IMR-90 (cell line): Measurements from ENCODE around the gene RARRES2. TPM values are rescaled to one million over a fixed set of nuclear protein-coding genes. Genes with fewer than 3 reads are reported as not detected.

Experiments
- ATAC-seq: fragments of 200-7000 bp; cut with Tn5 transposase; 2 replicates; pipeline ENCODE4 v1.9.1; 2020; ENCODE audit warnings: low read depth, mild to moderate bottlenecking, moderate library complexity
- BruUV-seq: library from RNA; stranded (reverse); fragments of 400-500 nt; replicated peaks from 2 replicates; lab custom pipeline; 2021; lab: Mats Ljungman, UMichigan
- CTCF ChIA-PET: fragments of 300-600 bp; formaldehyde crosslinking; extraction: SDS; loops from one replicate; lab custom pipeline; 2021; ENCODE audit warnings: antibody characterized with exemption; lab: Yijun Ruan, JAX
- POLR2A ChIA-PET: fragments of 300-600 bp; sonication (Branson Sonifier 250); formaldehyde crosslinking; loops from one replicate; lab custom pipeline; 2022; ENCODE audit warnings: antibody characterized with exemption; ENCODE audit not compliant: unreplicated experiment; lab: Charles Lee
- DNase-seq: peaks from one replicate; pipeline ENCODE4 v3.0.0; 2013
- H2AFZ ChIP-seq: replicated peaks from 2 replicates; pipeline ENCODE3; 2013; ENCODE audit warnings: low read length, mild to moderate bottlenecking; ENCODE audit not compliant: poor library complexity
- H2AK5ac ChIP-seq: 2 replicates; pipeline ENCODE4 v1.6.1; 2013; ENCODE audit warnings: low read depth, low read length, inconsistent platforms
- H2AK9ac ChIP-seq: replicated peaks from 2 replicates; pipeline ENCODE3; 2013; ENCODE audit warnings: mild to moderate bottlenecking, low read depth, low read length, moderate library complexity; ENCODE audit not compliant: poor library complexity
- H2BK120ac ChIP-seq: 2 replicates; pipeline ENCODE4 v1.6.1; 2013; ENCODE audit warnings: low read depth, low read length, inconsistent platforms
- H2BK15ac ChIP-seq: 3 replicates; pipeline ENCODE4 v1.6.1; 2013; ENCODE audit warnings: low read depth, low read length, inconsistent platforms
- H2BK20ac ChIP-seq: 2 replicates; pipeline ENCODE4 v1.6.1; 2013; ENCODE audit warnings: low read depth, mild to moderate bottlenecking, inconsistent platforms, low read length, moderate library complexity
- H2BK5ac ChIP-seq: 2 replicates; pipeline ENCODE4 v1.6.1; 2013; ENCODE audit warnings: mild to moderate bottlenecking, low read depth, low read length, inconsistent platforms; ENCODE audit not compliant: poor library complexity, severe bottlenecking
- H3K14ac ChIP-seq: replicated peaks from 2 replicates; pipeline ENCODE4 v1.6.1; 2013; ENCODE audit warnings: low read depth, low read length, inconsistent platforms
- H3K18ac ChIP-seq: 2 replicates; pipeline ENCODE4 v1.6.1; 2013; ENCODE audit warnings: low read depth, low read length, control low read depth
- H3K23ac ChIP-seq: 2 replicates; pipeline ENCODE4 v1.6.1; 2013; ENCODE audit warnings: low read depth, low read length, inconsistent platforms
- H3K27ac ChIP-seq: 2 replicates; pipeline ENCODE4 v1.5.1; 2013; ENCODE audit warnings: mild to moderate bottlenecking, control low read depth, low read length; ENCODE audit not compliant: insufficient read depth
- H3K27me3 ChIP-seq: 2 replicates; pipeline ENCODE4 v1.6.1; 2013; ENCODE audit warnings: low read length; ENCODE audit not compliant: control insufficient read depth, insufficient read depth
- H3K36me3 ChIP-seq: 2 replicates; pipeline ENCODE4 v1.6.1; 2013; ENCODE audit warnings: low read length, mixed read lengths; ENCODE audit not compliant: control insufficient read depth, insufficient read depth
- H3K4ac ChIP-seq: 2 replicates; pipeline ENCODE4 v1.6.1; 2013; ENCODE audit warnings: low read depth, low read length, inconsistent platforms
- H3K4me1 ChIP-seq: 2 replicates; pipeline ENCODE4 v1.6.1; 2013; ENCODE audit warnings: low read length, mixed read lengths; ENCODE audit not compliant: control insufficient read depth, insufficient read depth
- H3K4me2 ChIP-seq: 2 replicates; pipeline ENCODE4 v1.6.1; 2013; ENCODE audit warnings: low read depth, mild to moderate bottlenecking, control low read depth, low read length, moderate library complexity
- H3K4me3 ChIP-seq: 2 replicates; pipeline ENCODE4 v1.5.1; 2013; ENCODE audit warnings: low read depth, mild to moderate bottlenecking, control low read depth, low read length, moderate library complexity; ENCODE audit not compliant: insufficient read depth
- H3K56ac ChIP-seq: 2 replicates; pipeline ENCODE4 v1.6.1; 2013; ENCODE audit warnings: low read length, inconsistent platforms; ENCODE audit not compliant: insufficient read depth; ENCODE audit errors: extremely low read depth
- H3K79me1 ChIP-seq, 2 experiments: 2 replicates each; pipeline ENCODE4 v1.6.1; 2013; ENCODE audit warnings: low read length in 2 of 2, inconsistent platforms in 1 of 2, low read depth in 1 of 2
- H3K9ac ChIP-seq: 2 replicates; pipeline ENCODE4 v1.6.1; 2013; ENCODE audit warnings: low read depth, low read length, control low read depth
- H3K9me1 ChIP-seq: 2 replicates; pipeline ENCODE4 v1.6.1; 2013; ENCODE audit warnings: low read length, inconsistent platforms; ENCODE audit not compliant: insufficient read depth
- H3K9me3 ChIP-seq: 2 replicates; pipeline ENCODE4 v1.6.1; 2013; ENCODE audit warnings: low read length; ENCODE audit not compliant: control insufficient read depth, insufficient read depth
- H4K20me1 ChIP-seq: 2 replicates; pipeline ENCODE4 v1.6.1; 2013; ENCODE audit warnings: low read length, inconsistent platforms; ENCODE audit not compliant: insufficient read depth
- H4K5ac ChIP-seq: 2 replicates; pipeline ENCODE4 v1.6.1; 2013; ENCODE audit warnings: mild to moderate bottlenecking, low read depth, low read length, control low read depth
- H4K8ac ChIP-seq, 2 experiments: 2 replicates each; pipeline ENCODE4 v1.6.1; 2013; ENCODE audit warnings: low read depth in 2 of 2, low read length in 2 of 2, control low read depth in 1 of 2, inconsistent platforms in 1 of 2
- H4K91ac ChIP-seq: 2 replicates; pipeline ENCODE4 v1.6.1; 2013; ENCODE audit warnings: low read depth, low read length, inconsistent platforms; ENCODE audit not compliant: insufficient read depth
- BHLHE40 ChIP-seq: fragments of 150-350 bp; IDR thresholded peaks from 2 replicates; pipeline ENCODE4 v1.6.1; 2016; ENCODE audit warnings: mild to moderate bottlenecking, low read depth, low read length
- CEBPB ChIP-seq: IDR thresholded peaks from 2 replicates; pipeline ENCODE4 v1.6.1; 2012; ENCODE audit warnings: low read depth, low read length, improper control_type of control experiment
- CHD1 ChIP-seq: IDR thresholded peaks from 2 replicates; pipeline ENCODE4 v1.6.1; 2012; ENCODE audit warnings: low read depth, low read length, improper control_type of control experiment
- FOS ChIP-seq: fragments of 150-350 bp; IDR thresholded peaks from 2 replicates; pipeline ENCODE4 v1.6.1; 2016; ENCODE audit warnings: low read depth, low read length
- MAFK ChIP-seq: IDR thresholded peaks from 2 replicates; pipeline ENCODE4 v1.6.1; 2012; ENCODE audit warnings: low read depth, low read length, improper control_type of control experiment
- MAZ ChIP-seq: IDR thresholded peaks from 2 replicates; pipeline ENCODE4 v1.6.1; 2012; ENCODE audit warnings: low read depth, mild to moderate bottlenecking, low read length, improper control_type of control experiment, moderate library complexity, borderline replicate concordance
- MXI1 ChIP-seq: IDR thresholded peaks from 2 replicates; pipeline ENCODE4 v1.6.1; 2012; ENCODE audit warnings: low read depth, mild to moderate bottlenecking, low read length, moderate library complexity, borderline replicate concordance
- NFE2L2 ChIP-seq: fragments of 150-350 bp; IDR thresholded peaks from 2 replicates; pipeline ENCODE4 v1.6.1; 2016; ENCODE audit warnings: low read depth, mild to moderate bottlenecking, low read length
- POLR2A ChIP-seq: IDR thresholded peaks from 2 replicates; pipeline ENCODE4 v1.6.1; 2012; ENCODE audit warnings: mild to moderate bottlenecking, low read depth, low read length
- RAD21 ChIP-seq: IDR thresholded peaks from 2 replicates; pipeline ENCODE4 v1.6.1; 2012; ENCODE audit warnings: low read length, improper control_type of control experiment
- RCOR1 ChIP-seq: IDR thresholded peaks from 2 replicates; pipeline ENCODE4 v1.6.1; 2012; ENCODE audit warnings: mild to moderate bottlenecking, low read length, improper control_type of control experiment; ENCODE audit not compliant: insufficient replicate concordance
- RFX5 ChIP-seq: IDR thresholded peaks from 2 replicates; pipeline ENCODE4 v1.8.0; 2012; ENCODE audit warnings: low read depth, mild to moderate bottlenecking, low read length, moderate library complexity
- SMC3 ChIP-seq: fragments of 150-350 bp; IDR thresholded peaks from 2 replicates; pipeline ENCODE4 v1.6.1; 2016; ENCODE audit warnings: low read depth, mild to moderate bottlenecking, antibody characterized with exemption, low read length, moderate library complexity
- WGBS, 2 experiments: methylation state at CpG; one replicate each; pipeline versions ENCODE4 v1.1.5 to v1.1.7; 2013; ENCODE audit warnings: missing lambda C conversion rate in 2 of 2; ENCODE audit not compliant: insufficient read length in 1 of 2; ENCODE audit errors: extremely low coverage in 2 of 2; 5-methylcytosine and 5-hydroxymethylcytosine counted together
- dilution Hi-C: fragments of 300-500 bp; cut with HindIII; formaldehyde crosslinking; loops from one replicate; pipeline ENCODE4 v1.14.3; 2018; ENCODE audit warnings: low sequenced_read_pairs; ENCODE audit not compliant: unreplicated experiment
- in situ Hi-C: fragments of 300-500 bp; cut with MboI; formaldehyde crosslinking; loops from 3 replicates; pipeline ENCODE4 v1.14.3; 2019; ENCODE audit warnings: low sequenced_read_pairs, inconsistent platforms, mixed read lengths
- intact Hi-C: fragments of 100-400 bp; cut with micrococcal nuclease; formaldehyde crosslinking; loops from 2 replicates; pipeline ENCODE4 v1.10.0; 2022
- polyA plus RNA-seq, 3 experiments: library from polyadenylated mRNA; depleted of rRNA; stranded (reverse); fragments of >200 nt; gene quantifications; 2 replicates each; pipeline ENCODE4 v1.2.3, GENCODE V29; 2012; ENCODE audit warnings: low replicate concordance in 1 of 3
- total RNA-seq: library from RNA; depleted of rRNA; stranded (reverse); fragments of >200 nt; gene quantifications from 2 replicates; pipeline ENCODE4 v1.2.3, GENCODE V29; 2012
- TF ChIP-seq, protein P1 (sequence below): fragments of 150-350 bp; IDR thresholded peaks from 2 replicates; pipeline ENCODE4 v1.6.1; 2017; ENCODE audit warnings: mild to moderate bottlenecking, antibody characterized with exemption, low read length, low read depth
- TF ChIP-seq, protein P2 (sequence below): conservative IDR thresholded peaks from 2 replicates; pipeline ENCODE4 v1.5.1; 2012; ENCODE audit warnings: mild to moderate bottlenecking, low read depth, low read length, improper control_type of control experiment
- TF ChIP-seq, protein P3 (sequence below): fragments of 150-350 bp; IDR thresholded peaks from 2 replicates; pipeline ENCODE4 v1.6.1; 2016; ENCODE audit warnings: low read depth, mild to moderate bottlenecking, low read length, moderate library complexity, borderline replicate concordance

RARRES2 gene
- total and polyA plus RNA-seq, 2 of the 4 experiments (the other 2 are of a cell fraction): 1.6 TPM; not detected in 1

DNA sequence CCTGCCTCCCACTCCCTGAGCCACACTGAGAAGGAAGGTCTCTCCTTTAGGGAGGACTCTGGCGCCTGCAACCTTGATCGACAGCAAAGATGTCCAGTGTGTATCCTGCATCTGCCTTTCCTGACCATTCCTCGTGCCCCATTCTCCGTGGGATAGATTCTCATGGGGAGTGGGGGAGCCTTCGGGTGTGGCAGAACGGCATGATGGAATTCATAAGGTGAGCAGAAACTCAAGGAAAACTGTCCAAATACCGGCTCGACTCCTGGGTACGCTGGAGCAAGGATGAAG is 636 bp upstream of the RARRES2 start:
- no peak overlapping the region for H3K4ac ChIP-seq
- 0 out of 2 replicates have a peak, but pooled peaks cover 3% of the 10 kb centered on the region for H4K20me1 ChIP-seq
- H2AK9ac ChIP-seq: no peak overlapping the region
- DNase-seq (no peak), ATAC-seq (no peak)
- H3K4me1 ChIP-seq: peaks cover 20% of the 10 kb centered on the region
- no peak overlapping the region for H2BK120ac ChIP-seq
- no peak overlapping the region for H2BK20ac ChIP-seq
- H2BK5ac ChIP-seq: no peak overlapping the region
- no CpG with 5 or more reads among the region's 9 CpGs for WGBS, 2 experiments
- no peak overlapping the region for H3K56ac ChIP-seq
- H3K27me3 ChIP-seq: peaks cover 30% of the 10 kb centered on the region
- no peak for TF ChIP-seq MAFK
- TF ChIP-seq, protein P1, sequence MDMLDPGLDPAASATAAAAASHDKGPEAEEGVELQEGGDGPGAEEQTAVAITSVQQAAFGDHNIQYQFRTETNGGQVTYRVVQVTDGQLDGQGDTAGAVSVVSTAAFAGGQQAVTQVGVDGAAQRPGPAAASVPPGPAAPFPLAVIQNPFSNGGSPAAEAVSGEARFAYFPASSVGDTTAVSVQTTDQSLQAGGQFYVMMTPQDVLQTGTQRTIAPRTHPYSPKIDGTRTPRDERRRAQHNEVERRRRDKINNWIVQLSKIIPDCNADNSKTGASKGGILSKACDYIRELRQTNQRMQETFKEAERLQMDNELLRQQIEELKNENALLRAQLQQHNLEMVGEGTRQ: no peak
- no peak for TF ChIP-seq RCOR1
- TF ChIP-seq RFX5: no peak
- TF ChIP-seq BHLHE40: no peak
- TF ChIP-seq, protein P2, sequence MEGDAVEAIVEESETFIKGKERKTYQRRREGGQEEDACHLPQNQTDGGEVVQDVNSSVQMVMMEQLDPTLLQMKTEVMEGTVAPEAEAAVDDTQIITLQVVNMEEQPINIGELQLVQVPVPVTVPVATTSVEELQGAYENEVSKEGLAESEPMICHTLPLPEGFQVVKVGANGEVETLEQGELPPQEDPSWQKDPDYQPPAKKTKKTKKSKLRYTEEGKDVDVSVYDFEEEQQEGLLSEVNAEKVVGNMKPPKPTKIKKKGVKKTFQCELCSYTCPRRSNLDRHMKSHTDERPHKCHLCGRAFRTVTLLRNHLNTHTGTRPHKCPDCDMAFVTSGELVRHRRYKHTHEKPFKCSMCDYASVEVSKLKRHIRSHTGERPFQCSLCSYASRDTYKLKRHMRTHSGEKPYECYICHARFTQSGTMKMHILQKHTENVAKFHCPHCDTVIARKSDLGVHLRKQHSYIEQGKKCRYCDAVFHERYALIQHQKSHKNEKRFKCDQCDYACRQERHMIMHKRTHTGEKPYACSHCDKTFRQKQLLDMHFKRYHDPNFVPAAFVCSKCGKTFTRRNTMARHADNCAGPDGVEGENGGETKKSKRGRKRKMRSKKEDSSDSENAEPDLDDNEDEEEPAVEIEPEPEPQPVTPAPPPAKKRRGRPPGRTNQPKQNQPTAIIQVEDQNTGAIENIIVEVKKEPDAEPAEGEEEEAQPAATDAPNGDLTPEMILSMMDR: no peak
- TF ChIP-seq POLR2A: no peak
- no peak for TF ChIP-seq MXI1
- no peak for TF ChIP-seq SMC3
- no peak for TF ChIP-seq MAZ
- no peak for TF ChIP-seq CHD1
- no peak for TF ChIP-seq RAD21
- TF ChIP-seq FOS: no peak
- TF ChIP-seq, protein P3, sequence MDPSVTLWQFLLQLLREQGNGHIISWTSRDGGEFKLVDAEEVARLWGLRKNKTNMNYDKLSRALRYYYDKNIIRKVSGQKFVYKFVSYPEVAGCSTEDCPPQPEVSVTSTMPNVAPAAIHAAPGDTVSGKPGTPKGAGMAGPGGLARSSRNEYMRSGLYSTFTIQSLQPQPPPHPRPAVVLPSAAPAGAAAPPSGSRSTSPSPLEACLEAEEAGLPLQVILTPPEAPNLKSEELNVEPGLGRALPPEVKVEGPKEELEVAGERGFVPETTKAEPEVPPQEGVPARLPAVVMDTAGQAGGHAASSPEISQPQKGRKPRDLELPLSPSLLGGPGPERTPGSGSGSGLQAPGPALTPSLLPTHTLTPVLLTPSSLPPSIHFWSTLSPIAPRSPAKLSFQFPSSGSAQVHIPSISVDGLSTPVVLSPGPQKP: no peak
- no peak for TF ChIP-seq CEBPB
- no peak for TF ChIP-seq NFE2L2
- no peaks in the 10 kb centered on the region for H3K36me3 ChIP-seq
- peak overlapping the region; percentile 16; the same call in 1 of the 2 replicates for H4K5ac ChIP-seq
- POLR2A ChIA-PET: no interaction called here
- peak overlapping the region; percentile 40; the same call in 1 of the 2 replicates for H3K9ac ChIP-seq
- no peak overlapping the region for H3K27ac ChIP-seq
- CTCF ChIA-PET: no interaction called here
- H2BK15ac ChIP-seq: no peak overlapping the region
- no peak overlapping the region for H4K8ac ChIP-seq
- no peak overlapping the region for H3K23ac ChIP-seq
- H3K4me2 ChIP-seq: no peak overlapping the region
- BruUV-seq: no TSS peak
- H3K9me3 ChIP-seq: peaks cover 14% of the 10 kb centered on the region
- H2AFZ ChIP-seq: no peak overlapping the region
- no peak overlapping the region for H4K91ac ChIP-seq
- intact Hi-C loops (no loop called here), dilution Hi-C loops (no loop called here), in situ Hi-C loops (no loop called here)
- H3K18ac ChIP-seq: no peak overlapping the region; the same call in 1 of the 2 replicates
- no peak overlapping the region for H3K14ac ChIP-seq
- H2AK5ac ChIP-seq: no peak overlapping the region
- no peaks in the 10 kb centered on the region for H3K79me1 ChIP-seq
- peaks cover 4% of the 10 kb centered on the region; the same call in 1 of the 2 replicates for H3K9me1 ChIP-seq
- no peak overlapping the region for H3K4me3 ChIP-seq
